Adrenal gland (tissue), 5 donors: Measurements from ENCODE around the gene NRP2.

Source experiments
- POLR2A ChIP-seq, 2 donors: fragments of 450-650 bp; IDR thresholded peaks; one replicate each; pipeline ENCODE4 v1.6.1; 2017; ENCODE audit warnings: antibody characterized with exemption in 2 of 2, mild to moderate bottlenecking in 2 of 2, moderate library complexity in 1 of 2
- TF ChIP-seq, protein P1 (sequence below), 6 experiments: fragments of 450-650 bp in 4 of 6; fragments of 200-600 bp in 2 of 6; sonication (generic) in 1 of 6; IDR thresholded peaks; 1 replicate in 5 of 6; 2 replicates in 1 of 6; pipeline versions ENCODE4 v1.5.1 to v1.8.0; 2016 to 2021; ENCODE audit warnings: antibody characterized with exemption in 6 of 6, mild to moderate bottlenecking in 2 of 6, moderate library complexity in 1 of 6
- donor health status: DM: no; HTN: no; CAD: no.

DNA sequence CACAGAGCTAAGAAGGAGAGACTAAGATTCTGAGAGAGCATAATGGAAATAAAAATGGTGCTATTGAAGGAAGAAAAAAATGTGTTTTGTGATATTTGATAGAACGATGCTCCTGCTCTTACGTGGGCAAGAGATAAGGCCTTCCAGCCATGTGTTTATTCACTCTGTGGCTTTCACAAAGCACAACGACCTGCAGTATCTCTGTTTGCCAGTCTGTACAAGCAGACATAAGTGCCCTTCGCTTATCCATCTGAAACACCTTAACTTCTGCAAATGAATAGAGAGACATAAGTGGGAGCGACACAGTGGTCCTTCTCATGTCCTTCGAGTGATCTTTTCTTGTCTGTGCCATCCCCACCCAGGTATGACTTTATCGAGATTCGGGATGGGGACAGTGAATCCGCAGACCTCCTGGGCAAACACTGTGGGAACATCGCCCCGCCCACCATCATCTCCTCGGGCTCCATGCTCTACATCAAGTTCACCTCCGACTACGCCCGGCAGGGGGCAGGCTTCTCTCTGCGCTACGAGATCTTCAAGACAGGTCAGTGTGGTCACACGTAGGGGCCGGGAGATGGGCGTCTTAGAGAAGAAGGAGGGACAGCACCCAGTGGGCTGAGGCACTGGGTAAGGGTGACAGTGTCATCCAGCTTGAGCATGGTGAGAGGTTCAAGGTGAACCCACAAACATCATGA, 33.7 kb downstream of the NRP2 start:
- TF ChIP-seq, protein P1, sequence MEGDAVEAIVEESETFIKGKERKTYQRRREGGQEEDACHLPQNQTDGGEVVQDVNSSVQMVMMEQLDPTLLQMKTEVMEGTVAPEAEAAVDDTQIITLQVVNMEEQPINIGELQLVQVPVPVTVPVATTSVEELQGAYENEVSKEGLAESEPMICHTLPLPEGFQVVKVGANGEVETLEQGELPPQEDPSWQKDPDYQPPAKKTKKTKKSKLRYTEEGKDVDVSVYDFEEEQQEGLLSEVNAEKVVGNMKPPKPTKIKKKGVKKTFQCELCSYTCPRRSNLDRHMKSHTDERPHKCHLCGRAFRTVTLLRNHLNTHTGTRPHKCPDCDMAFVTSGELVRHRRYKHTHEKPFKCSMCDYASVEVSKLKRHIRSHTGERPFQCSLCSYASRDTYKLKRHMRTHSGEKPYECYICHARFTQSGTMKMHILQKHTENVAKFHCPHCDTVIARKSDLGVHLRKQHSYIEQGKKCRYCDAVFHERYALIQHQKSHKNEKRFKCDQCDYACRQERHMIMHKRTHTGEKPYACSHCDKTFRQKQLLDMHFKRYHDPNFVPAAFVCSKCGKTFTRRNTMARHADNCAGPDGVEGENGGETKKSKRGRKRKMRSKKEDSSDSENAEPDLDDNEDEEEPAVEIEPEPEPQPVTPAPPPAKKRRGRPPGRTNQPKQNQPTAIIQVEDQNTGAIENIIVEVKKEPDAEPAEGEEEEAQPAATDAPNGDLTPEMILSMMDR (IDR thresholded peaks at IDR 0.05), result peak in 3 of 6 experiments; percentile 14 to 23 (median 17)
- TF ChIP-seq POLR2A (IDR thresholded peaks at IDR 0.05), result no peak
